Cortex of kidney (tissue), 1 donor: ENCODE data around the gene EXD3.
"Not testable (repeated sequence)": the region's sequence is repeated elsewhere in the genome, so short reads cannot be mapped to it uniquely, and the experiment has no call there.

ENCODE experiments used
- DNase-seq: peaks from one replicate; lab custom pipeline; 2025; lab: John Stamatoyannopoulos, UW

The EXD3 gene

DNA sequence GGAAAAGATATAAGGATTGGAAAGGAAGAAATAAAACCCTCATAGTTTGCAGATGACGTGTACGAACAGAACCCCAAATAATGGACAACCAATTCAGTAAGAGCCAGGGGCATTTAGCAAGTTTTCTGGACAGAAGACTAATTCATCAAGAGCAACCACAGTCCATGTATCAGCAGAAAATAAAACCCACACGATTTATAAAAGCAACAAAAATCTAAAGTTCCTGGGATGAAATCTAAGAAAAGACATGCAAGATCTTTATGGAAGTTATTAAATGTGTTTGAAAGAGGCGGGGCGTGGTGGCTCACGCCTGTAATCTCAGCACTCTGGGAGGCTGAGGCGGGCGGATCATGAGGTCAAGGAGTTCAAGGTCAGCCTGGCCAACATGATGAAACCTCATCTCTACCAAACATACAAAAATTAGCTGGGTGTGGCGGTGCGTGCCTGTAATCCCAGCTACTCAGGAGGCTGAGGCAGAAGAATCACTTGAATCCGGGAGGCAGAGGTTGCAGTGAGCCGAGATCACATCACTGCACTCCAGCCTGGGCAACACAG, 83.0 kb downstream of the EXD3 start:
- not testable (repeated sequence) for DNase-seq

- DNase-seq: no peak
These were observed 83.7 kb downstream of the EXD3 start for GRCh38 chr9:137339045-137339907.

DNA sequence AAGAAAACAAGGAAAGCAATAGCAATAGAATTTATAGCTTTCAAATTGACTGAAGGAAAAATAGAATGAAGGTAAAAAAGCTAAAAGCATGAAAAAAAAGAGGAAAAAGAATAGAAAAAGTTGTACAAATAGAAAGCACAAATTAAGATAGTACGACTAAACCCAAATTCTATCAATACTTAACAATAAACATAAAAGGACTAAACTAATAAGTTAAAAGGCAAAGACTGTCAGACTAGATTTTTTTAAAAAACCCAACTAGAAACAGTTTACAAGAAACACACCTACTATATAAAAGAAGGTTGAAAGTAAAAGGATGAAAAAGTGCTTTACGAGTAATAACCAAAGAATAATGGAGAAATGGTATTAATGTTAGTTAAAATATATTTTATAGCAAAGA, 86.2 kb downstream of the EXD3 start:
- no peak for DNase-seq

DNA sequence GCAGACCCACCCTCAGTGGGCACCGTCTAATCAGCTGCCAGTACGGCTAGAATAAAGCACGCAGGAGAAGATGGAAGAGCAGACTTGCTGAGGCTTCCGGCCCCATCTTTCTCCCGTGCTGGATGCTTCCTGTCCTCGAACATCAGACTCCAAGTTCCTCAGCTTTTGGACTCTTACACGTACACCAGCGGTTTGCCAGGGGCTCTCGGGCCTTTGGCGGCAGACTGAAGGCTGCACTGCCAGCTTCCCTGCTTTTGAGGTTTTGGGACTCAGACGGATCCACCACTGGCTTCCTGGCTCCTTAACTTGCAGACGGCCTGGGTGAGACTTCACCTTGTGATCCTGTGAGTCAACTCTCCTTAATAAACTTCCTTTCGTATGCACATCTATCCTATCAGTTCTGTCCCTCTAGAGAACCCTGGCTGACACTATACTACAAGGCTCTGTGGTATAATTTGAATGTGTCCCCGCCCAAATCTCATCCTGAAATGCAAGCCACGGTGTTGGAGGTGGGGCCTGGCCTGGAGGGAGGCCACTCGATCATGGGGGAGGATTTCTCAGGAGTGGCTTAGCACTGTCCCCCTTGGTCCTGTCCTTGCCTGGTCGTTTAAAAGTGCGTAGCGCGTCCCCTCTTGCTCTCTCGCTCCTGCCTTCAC, 89.8 kb downstream of the EXD3 start:
- DNase-seq: no peak

DNA sequence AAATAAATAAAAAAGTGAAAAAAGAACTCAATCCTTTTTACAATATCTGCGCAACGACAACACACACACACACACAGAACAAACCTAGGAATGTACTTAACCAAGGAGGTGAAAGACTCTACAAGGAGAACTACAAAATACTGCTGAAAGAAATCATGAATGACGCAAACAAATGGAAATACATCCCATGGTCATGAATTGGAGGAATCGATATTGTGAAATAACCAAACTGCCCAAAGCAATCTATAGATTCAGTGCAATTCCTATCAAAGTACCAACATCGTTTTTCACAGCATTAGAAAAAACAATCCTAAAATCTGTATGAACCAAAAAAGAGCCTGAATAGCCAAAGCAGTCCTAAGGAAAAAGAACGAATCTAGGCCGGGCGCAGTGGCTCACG, 91.0 kb downstream of the EXD3 start:
- no peak for DNase-seq

GRCh38 chr9:137330689-137331088, 92.3 kb downstream of the EXD3 start:
- DNase-seq: no peak

DNA sequence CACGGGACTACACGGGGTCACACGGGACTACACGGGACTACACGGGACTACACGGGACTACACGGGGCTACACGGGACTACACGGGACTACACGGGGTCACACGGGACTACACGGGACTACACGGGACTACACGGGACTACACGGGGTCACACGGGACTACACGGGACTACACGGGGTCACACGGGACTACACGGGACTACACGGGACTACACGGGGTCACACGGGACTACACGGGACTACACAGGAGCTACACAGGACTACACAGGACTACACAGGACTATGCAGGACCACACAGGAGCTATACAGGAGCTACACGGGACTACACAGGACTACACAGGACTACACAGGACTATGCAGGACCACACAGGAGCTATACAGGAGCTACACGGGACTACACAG, 93.4 kb downstream of the EXD3 start:
- not testable (repeated sequence) for DNase-seq

- not testable (repeated sequence) for DNase-seq
These were observed 95.1 kb downstream of the EXD3 start for GRCh38 chr9:137327641-137328550.

DNA sequence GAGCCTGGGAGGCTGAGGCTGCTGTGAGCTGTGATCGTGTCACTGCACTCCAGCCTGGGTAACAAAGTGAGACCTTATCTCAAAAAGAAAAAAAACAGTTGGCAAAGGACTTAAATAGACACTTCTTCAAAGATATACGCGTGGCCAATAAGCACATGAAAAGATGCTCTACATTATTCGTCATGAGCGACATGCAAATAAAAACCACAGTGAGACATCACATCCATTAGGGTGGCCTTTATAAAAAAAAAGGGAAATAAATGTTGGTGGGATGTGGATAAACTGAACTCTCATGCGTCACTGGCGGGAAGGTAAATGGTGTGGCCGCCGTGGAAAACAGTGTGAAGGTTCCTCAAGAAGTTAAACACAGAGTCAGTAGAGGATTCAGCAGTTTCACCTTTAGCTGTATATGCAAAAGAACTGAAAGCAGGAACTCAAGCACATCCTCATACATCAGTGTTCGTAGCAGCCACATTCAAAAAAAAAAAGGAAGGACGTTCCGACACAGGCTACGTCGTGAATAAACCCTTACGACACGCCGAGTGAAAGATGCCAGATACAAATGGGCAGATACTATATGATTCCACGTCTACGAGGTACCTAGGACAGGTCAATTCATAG, 96.4 kb downstream of the EXD3 start:
- no peak for DNase-seq

GRCh38 chr9:137325799-137326198, 97.2 kb downstream of the EXD3 start:
- DNase-seq: no peak

GRCh38 chr9:137325124-137325523, 97.8 kb downstream of the EXD3 start:
- no peak for DNase-seq

DNA sequence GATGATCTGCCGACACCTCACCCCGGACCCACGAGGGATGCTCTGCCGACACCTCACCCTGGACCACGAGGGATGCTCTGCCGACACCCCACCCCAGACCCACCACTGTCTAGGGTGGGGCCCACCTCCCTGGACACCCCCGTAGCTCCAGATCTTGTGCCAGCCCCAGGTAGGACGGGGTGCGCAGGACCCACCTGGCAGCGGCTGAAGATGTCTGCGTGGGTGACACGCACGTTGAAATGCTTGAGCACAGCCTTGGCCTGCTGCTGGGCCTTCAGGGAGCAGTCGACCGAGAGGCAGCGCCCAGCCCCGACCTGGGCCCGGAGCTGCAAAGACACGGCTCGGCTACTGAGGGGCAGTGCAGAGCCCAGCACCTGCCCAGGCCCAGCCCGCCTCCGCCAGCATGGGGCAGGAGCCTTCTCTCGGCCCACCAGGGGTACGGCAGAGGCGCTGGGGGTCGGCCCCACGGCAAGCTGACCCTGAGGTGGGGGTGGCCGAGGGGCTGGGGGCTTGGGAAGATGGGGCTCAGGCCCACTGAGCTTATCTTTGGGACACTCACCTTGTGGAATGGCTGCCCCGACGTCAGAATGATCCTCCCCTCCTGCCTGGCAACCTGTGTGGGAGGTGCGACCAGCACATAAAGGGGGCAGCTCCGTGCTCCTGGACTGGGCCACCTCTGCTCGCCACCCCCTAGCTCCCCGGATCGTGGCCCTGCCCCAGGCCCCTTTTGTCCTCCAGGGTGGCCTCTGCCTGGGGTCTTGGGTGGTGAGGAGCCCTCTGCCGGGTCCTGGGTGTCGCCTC, 99.2 kb downstream of the EXD3 start:
- DNase-seq: no peak

DNA sequence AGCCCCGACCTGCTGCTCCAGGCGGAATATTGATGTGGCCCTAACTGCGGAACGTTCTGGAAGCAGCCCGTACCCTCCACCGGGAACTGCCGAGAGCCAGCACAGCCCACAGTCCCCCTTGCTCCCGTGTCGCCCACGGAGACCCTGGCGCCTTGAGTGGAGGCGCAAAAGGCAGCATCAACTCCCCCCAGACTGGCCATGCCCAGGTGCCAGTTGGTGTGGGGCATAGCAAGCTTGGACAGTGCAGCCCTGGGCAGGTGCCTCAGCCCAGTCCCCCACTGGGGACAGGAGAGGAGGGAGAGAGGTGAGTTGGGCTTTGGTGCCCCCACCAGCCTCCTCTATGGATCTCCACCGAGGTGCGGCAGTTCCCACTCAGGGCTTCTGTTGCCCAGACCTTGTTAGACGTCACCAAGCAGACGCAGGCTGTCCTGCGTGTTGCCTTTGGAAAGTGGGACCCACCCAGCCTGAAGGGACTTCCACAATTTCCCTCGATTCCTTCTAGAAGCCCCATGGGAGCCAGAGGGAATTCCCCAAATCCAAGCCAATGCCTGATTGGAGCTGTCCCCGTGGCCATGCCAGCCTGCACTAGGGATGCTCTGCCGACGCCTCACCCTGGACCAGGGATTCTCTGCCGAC, 101.1 kb downstream of the EXD3 start:
- no peak for DNase-seq

GRCh38 chr9:137320555-137321384, 102.2 kb downstream of the EXD3 start:
- DNase-seq: no peak

- no peak for DNase-seq
These were observed 103.0 kb downstream of the EXD3 start for GRCh38 chr9:137319739-137320551.

GRCh38 chr9:137319011-137319738, 103.8 kb downstream of the EXD3 start:
- DNase-seq: no peak

DNA sequence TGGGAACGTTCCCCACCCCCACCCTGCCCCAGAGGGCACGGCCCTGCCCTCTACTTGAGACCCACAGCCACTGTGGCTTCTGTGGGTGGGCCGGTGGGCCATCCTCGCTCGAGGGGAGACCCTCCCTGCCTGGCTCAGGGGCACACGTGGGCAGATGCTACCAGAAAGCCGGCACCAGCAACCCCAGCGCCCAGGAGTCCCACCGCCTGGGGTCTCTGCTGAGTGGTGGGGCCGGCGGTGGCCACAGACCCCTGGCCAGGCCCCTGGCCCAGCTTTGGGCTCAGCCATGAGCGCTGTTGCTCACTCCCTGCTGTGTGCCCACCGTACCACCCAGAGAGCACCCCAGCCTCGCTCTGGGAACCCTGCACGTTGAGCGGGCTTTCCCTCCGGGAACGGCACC, 104.4 kb downstream of the EXD3 start:
- DNase-seq: no peak
